H1 (cell line): ENCODE measurements around the gene CFL2.

ENCODE experiments used
- BRCA1 ChIP-seq: IDR thresholded peaks from 2 replicates; pipeline ENCODE4 v1.6.1; 2012; ENCODE audit warnings: low read depth, low read length, improper control_type of control experiment
- CREB1 ChIP-seq: IDR thresholded peaks from 2 replicates; pipeline ENCODE4 v1.6.1; 2012; ENCODE audit warnings: inconsistent platforms
- EP300 ChIP-seq, 2 experiments: IDR thresholded peaks; 1 replicate in 1 of 2; 2 replicates in 1 of 2; pipeline ENCODE4 v1.6.1; 2011 to 2012; ENCODE audit warnings: low read depth in 2 of 2, low read length in 2 of 2, mild to moderate bottlenecking in 2 of 2, borderline replicate concordance in 1 of 2, inconsistent platforms in 1 of 2, moderate library complexity in 1 of 2
- GABPA ChIP-seq: IDR thresholded peaks from 2 replicates; pipeline ENCODE4 v1.6.1; 2011; ENCODE audit warnings: mild to moderate bottlenecking, low read length, moderate library complexity, borderline replicate concordance; ENCODE audit not compliant: insufficient read depth
- HDAC6 ChIP-seq: IDR thresholded peaks from one replicate; pipeline ENCODE4 v1.7.1; 2012; ENCODE audit warnings: low read depth, mild to moderate bottlenecking, inconsistent platforms, low read length, moderate library complexity
- POLR2A ChIP-seq, 2 experiments: IDR thresholded peaks; 1 replicate in 1 of 2; 2 replicates in 1 of 2; pipeline ENCODE4 v1.6.1; 2011; ENCODE audit warnings: low read depth in 2 of 2, low read length in 2 of 2, mild to moderate bottlenecking in 2 of 2; ENCODE audit errors: control extremely low read depth in 1 of 2
- RFX5 ChIP-seq: IDR thresholded peaks from 2 replicates; pipeline ENCODE4 v1.6.1; 2011; ENCODE audit warnings: low read depth, low read length, improper control_type of control experiment, borderline replicate concordance
- ZNF274 ChIP-seq: IDR thresholded peaks from 2 replicates; pipeline ENCODE4 v1.7.0; 2012; ENCODE audit warnings: low read length, borderline replicate concordance; ENCODE audit errors: extremely low read depth
- TF ChIP-seq, protein P1 (sequence below), 3 experiments: IDR thresholded peaks; 1 replicate in 2 of 3; 2 replicates in 1 of 3; pipeline versions ENCODE4 v1.5.1 to v1.6.1; 2011; ENCODE audit warnings: low read length in 3 of 3, mild to moderate bottlenecking in 3 of 3, inconsistent platforms in 2 of 3, low read depth in 1 of 3, moderate library complexity in 1 of 3; ENCODE audit not compliant: insufficient read depth in 1 of 3; ENCODE audit errors: control extremely low read depth in 1 of 3

DNA sequence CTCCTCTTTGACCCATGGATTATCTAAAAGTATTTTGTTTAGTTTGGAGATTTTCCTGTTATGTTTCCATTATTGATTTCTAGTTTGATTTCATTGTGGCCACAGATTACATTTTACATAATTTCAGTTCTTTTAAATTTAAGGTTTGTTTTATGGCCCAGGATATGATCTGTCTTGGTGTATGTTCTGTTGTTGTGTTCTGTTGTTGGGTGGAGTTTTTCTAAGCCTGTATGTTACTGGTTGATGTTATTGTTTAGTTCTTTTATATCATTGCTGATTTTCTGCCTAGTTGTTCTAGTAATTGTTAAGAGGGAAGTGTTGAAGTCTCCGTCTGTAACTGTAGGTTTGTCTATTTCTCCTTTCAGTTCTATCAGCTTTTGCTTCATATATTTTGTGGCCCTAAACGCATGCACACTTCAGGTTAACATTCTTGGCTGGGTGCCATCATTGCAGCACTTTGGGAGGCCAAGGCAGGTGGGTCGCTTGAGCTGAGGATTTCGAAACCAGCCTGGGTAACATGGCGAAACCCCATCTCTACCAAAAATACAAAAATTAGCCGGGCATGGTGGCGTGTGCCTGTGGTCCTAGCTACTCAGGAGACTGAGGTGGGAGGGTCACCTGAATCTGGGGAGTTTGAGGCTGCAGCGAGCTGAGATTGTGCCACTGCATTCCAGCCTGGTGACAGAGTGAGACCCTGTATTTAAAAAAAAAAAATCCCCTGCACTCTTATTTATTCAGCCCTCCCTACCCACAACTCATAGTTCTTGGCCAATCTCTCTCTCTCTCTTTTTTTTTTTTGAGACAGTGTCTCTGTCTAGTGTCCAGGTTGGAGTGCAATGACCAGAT, 28.1 kb upstream of the CFL2 start:
- TF ChIP-seq EP300 (IDR thresholded peaks at IDR 0.05; ENCODE audit: borderline replicate concordance in 1 of 2, low read depth in 2 of 2, low read length in 2 of 2) (no peak), GABPA (no peak), ZNF274 (no peak), POLR2A (IDR thresholded peaks at IDR 0.05; ENCODE audit: control extremely low read depth in 1 of 2, low read depth in 2 of 2, low read length in 2 of 2) (no peak), CREB1 (no peak), BRCA1 (no peak), RFX5 (no peak), HDAC6 (no peak)
- TF ChIP-seq, protein P1, sequence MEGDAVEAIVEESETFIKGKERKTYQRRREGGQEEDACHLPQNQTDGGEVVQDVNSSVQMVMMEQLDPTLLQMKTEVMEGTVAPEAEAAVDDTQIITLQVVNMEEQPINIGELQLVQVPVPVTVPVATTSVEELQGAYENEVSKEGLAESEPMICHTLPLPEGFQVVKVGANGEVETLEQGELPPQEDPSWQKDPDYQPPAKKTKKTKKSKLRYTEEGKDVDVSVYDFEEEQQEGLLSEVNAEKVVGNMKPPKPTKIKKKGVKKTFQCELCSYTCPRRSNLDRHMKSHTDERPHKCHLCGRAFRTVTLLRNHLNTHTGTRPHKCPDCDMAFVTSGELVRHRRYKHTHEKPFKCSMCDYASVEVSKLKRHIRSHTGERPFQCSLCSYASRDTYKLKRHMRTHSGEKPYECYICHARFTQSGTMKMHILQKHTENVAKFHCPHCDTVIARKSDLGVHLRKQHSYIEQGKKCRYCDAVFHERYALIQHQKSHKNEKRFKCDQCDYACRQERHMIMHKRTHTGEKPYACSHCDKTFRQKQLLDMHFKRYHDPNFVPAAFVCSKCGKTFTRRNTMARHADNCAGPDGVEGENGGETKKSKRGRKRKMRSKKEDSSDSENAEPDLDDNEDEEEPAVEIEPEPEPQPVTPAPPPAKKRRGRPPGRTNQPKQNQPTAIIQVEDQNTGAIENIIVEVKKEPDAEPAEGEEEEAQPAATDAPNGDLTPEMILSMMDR (IDR thresholded peaks at IDR 0.05; ENCODE audit: control extremely low read depth in 1 of 3, insufficient read depth in 1 of 3, low read depth in 1 of 3, low read length in 3 of 3), result no peak
